ENCODE measurements around the gene RIPOR3.
A peak's percentile ranks its signal among the peaks of the same experiment; 100 is the strongest.

The RIPOR3 gene

DNA sequence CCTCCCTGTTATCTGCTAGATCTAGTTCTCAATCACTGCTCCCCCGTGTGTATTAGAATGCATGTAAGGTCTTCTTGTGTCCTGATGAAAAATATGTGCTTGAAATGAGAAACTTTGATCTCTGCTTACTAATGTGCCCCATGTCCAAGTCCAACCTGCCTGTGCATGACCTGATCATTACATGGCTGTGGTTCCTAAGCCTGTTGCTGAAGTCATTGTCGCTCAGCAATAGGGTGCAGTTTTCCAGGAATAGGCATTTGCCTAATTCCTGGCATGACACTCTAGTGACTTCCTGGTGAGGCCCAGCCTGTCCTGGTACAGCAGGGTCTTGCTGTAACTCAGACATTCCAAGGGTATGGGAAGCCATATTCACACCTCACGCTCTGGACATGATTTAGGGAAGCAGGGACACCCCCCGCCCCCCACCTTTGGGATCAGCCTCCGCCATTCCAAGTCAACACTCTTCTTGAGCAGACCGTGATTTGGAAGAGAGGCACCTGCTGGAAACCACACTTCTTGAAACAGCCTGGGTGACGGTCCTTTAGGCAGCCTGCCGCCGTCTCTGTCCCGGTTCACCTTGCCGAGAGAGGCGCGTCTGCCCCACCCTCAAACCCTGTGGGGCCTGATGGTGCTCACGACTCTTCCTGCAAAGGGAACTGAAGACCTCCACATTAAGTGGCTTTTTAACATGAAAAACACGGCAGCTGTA is 107.7 kb downstream of the RIPOR3 start:
- TF ChIP-seq, protein P1, sequence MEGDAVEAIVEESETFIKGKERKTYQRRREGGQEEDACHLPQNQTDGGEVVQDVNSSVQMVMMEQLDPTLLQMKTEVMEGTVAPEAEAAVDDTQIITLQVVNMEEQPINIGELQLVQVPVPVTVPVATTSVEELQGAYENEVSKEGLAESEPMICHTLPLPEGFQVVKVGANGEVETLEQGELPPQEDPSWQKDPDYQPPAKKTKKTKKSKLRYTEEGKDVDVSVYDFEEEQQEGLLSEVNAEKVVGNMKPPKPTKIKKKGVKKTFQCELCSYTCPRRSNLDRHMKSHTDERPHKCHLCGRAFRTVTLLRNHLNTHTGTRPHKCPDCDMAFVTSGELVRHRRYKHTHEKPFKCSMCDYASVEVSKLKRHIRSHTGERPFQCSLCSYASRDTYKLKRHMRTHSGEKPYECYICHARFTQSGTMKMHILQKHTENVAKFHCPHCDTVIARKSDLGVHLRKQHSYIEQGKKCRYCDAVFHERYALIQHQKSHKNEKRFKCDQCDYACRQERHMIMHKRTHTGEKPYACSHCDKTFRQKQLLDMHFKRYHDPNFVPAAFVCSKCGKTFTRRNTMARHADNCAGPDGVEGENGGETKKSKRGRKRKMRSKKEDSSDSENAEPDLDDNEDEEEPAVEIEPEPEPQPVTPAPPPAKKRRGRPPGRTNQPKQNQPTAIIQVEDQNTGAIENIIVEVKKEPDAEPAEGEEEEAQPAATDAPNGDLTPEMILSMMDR (IDR thresholded peaks at IDR 0.05; ENCODE audit: control extremely low read depth, extremely low read depth, low read depth, missing control alignments): no peak
- CTCF ChIA-PET: interaction anchor here (1.3 to 1.9 kb wide), 3 partner anchors 9 to 41 kb away, joined by 3 to 6 read pairs (median 5); no protein-coding TSS in a partner anchor

DNA sequence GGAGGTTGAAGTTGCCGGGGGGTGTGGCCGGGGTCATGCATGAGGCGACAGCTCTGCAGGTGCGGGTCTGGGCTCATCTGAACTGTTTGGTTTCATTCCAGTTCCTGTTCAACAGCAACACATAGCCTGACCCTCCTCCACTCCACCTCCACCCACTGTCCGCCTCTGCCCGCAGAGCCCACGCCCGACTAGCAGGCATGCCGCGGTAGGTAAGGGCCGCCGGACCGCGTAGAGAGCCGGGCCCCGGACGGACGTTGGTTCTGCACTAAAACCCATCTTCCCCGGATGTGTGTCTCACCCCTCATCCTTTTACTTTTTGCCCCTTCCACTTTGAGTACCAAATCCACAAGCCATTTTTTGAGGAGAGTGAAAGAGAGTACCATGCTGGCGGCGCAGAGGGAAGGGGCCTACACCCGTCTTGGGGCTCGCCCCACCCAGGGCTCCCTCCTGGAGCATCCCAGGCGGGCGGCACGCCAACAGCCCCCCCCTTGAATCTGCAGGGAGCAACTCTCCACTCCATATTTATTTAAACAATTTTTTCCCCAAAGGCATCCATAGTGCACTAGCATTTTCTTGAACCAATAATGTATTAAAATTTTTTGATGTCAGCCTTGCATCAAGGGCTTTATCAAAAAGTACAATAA is 108.6 kb downstream of the RIPOR3 start:
- POLR2A ChIA-PET: no interaction called here
- DNase-seq (ENCODE audit: extremely low spot score): peak; percentile 53
- CTCF ChIA-PET: no interaction called here
- TF ChIP-seq, protein P1 (IDR thresholded peaks at IDR 0.05; ENCODE audit: control extremely low read depth, extremely low read depth, low read depth, missing control alignments): no peak

More for the DNA sequence above, 107.7 kb downstream of the RIPOR3 start:
- DNase-seq (ENCODE audit: extremely low spot score): no peak
- POLR2A ChIA-PET: no interaction called here

DNA sequence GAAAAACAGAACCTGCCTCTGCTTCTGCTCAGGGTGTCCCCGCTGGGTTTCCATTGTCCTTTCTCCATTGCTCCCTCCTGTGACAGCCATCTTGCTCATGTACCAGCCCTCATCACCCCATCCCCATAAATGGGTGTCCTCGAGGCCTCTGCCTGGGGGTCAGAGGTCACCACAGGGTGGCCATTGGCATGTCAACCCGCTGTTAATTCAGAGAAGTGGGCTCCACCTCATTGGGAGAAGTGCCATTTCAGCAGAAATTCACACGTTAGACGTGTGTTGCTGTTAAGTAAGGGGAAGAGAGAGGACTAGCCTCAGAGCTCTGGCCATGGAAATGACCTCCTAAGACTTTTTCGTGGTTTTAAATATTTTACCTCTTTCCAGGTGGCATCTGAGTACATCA is 109.2 kb downstream of the RIPOR3 start:
- CTCF ChIA-PET: no interaction called here
- TF ChIP-seq, protein P1 (IDR thresholded peaks at IDR 0.05; ENCODE audit: control extremely low read depth, extremely low read depth, low read depth, missing control alignments): no peak
- no peak for DNase-seq (ENCODE audit: extremely low spot score)
- POLR2A ChIA-PET: no interaction called here

DNA sequence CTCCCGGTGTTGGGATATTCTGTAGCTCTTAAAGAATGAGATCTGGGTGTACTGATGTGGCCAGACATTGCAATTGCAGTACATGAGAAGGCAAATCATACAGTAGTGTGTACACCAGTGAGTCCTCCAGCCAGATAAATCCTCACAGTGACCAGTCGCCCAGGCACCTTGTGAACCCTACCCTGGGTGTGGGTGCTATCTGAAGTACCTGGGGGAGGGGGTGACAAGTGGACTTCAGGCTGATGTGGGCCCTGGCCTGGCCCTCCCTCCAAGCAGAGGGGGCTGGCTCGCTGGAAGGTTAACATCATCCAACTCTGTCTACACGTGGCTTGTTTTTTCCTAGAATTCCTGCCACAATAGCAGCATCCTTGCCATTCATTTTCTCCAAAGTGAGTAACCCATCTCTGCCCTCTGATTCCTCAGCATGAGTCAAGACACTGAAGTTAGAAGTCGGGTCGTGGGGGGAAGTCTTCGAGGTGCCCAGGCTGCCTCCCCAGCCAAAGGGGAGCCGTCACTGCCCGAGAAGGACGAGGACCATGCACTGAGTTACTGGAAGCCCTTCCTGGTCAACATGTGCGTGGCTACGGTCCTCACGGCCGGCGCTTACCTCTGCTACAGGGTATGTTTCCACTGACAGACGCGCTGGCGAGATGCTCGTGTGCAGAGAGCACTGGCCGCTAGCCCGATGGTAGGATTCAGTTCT is 110.3 kb downstream of the RIPOR3 start:
- DNase-seq (ENCODE audit: extremely low spot score): no peak
- ChIA-PET POLR2A (no interaction called here), CTCF (interaction anchor here (0.6 to 1.9 kb wide), 2 partner anchors 68 to 79 kb away, joined by 3 to 4 read pairs; no protein-coding TSS in a partner anchor)
- TF ChIP-seq, protein P1 (IDR thresholded peaks at IDR 0.05; ENCODE audit: control extremely low read depth, extremely low read depth, low read depth, missing control alignments): no peak

DNA sequence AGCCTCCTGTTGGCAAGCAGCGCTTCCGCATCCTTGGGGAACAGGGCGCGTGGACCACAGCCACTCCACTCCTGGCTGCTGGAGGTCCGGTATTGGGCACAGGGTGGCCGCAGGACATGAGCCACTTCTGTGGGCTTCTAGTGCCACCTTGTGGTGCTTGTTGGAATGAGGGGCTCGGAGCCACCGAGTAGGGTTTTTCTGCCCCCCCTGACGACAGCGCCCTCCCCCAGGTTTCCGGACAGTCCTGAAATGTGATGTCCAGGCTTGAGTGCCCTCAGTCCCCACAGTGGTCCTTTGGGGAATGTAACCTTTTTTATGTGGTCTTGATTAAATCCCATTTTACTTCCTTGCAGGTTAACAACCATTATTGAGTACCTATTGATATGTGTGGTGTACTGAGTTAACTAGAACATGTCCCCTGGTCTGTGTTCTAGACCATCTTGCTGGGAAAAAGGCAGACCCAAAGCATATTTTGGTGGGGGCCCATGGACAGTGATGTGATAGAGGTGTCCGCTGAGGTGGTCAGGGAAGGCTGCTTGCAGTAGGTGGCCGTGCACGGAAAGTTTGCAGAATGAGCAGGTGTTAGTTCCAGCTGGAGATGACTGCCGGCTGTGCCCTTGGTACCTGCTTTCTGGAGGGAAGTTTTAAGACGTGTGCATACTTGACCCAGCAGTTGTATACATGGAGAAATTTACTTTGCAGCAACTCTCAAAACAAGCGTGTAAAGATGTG is 111.2 kb downstream of the RIPOR3 start:
- CTCF ChIA-PET: interaction anchor here (0.6 to 3.0 kb wide), 12 partner anchors 10 to 401 kb away, joined by 3 to 18 read pairs (median 4); no protein-coding TSS in a partner anchor
- POLR2A ChIA-PET: no interaction called here
- peak; percentile 66 for DNase-seq (ENCODE audit: extremely low spot score)
- TF ChIP-seq, protein P1 (IDR thresholded peaks at IDR 0.05; ENCODE audit: control extremely low read depth, extremely low read depth, low read depth, missing control alignments): peak; percentile 58

DNA sequence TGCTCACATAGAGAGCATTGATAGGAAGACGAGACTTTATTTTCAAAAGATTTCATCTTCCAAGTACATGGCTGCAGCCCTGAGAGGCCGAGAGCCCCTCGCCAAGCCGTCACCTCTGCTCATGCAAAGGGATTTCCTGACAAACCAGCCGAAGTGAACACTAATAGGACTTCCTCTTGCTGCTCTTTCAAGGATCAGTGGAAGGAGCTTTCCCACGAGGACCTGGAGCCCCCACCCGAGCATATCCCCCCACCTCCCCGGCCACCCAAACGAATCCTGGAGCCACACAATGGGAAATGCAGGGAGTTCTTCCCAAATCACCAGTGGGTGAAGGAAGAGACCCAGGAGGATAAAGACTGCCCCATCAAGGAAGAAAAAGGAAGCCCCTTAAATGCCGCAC is 111.8 kb downstream of the RIPOR3 start:
- TF ChIP-seq, protein P1 (IDR thresholded peaks at IDR 0.05; ENCODE audit: control extremely low read depth, extremely low read depth, low read depth, missing control alignments): no peak
- no peak for DNase-seq (ENCODE audit: extremely low spot score)
- POLR2A ChIA-PET: interaction anchor here (0.5 kb wide), 1 partner anchor 473 kb away, joined by 3 read pairs; no protein-coding TSS in a partner anchor
- CTCF ChIA-PET: interaction anchor here (0.7 to 3.0 kb wide), 14 partner anchors 9 to 400 kb away, joined by 3 to 18 read pairs (median 4); no protein-coding TSS in a partner anchor

Measured in GM10248 (cell line).